Kidney glomerular epithelial cell (primary cell): ENCODE data around the gene FLNA.
"Not testable (repeated sequence)": the region's sequence is repeated elsewhere in the genome, so short reads cannot be mapped to it uniquely, and the experiment has no call there.

ENCODE experiments used
- DNase-seq: peaks from one replicate; lab custom pipeline; 2025; lab: John Stamatoyannopoulos, UW

The FLNA gene

GRCh38 chrX:154360155-154360713 is 14.2 kb downstream of the FLNA start:
- DNase-seq = no peak

GRCh38 chrX:154359362-154360154 is 14.9 kb downstream of the FLNA start:
- DNase-seq = no peak

GRCh38 chrX:154358829-154359228 is 15.6 kb downstream of the FLNA start:
- no peak for DNase-seq

GRCh38 chrX:154358011-154358410 is 16.4 kb downstream of the FLNA start:
- DNase-seq = no peak

- DNase-seq = no peak
Observed at GRCh38 chrX:154357205-154357604, 17.2 kb downstream of the FLNA start.

GRCh38 chrX:154356596-154356995 is 17.8 kb downstream of the FLNA start:
- no peak for DNase-seq

GRCh38 chrX:154355776-154356140 is 18.7 kb downstream of the FLNA start:
- DNase-seq = no peak

- DNase-seq = no peak
Observed at GRCh38 chrX:154355094-154355775, 19.2 kb downstream of the FLNA start.

GRCh38 chrX:154354516-154354915 is 19.9 kb downstream of the FLNA start:
- no peak for DNase-seq

GRCh38 chrX:154354013-154354412 is 20.4 kb downstream of the FLNA start:
- no peak for DNase-seq

GRCh38 chrX:154353172-154353843 is 21.1 kb downstream of the FLNA start:
- no peak for DNase-seq

GRCh38 chrX:154352466-154352865 is 22.0 kb downstream of the FLNA start:
- DNase-seq = no peak

- DNase-seq = no peak
Observed at GRCh38 chrX:154352012-154352401, 22.4 kb downstream of the FLNA start.

GRCh38 chrX:154351183-154352011 is 23.0 kb downstream of the FLNA start:
- no peak for DNase-seq

- DNase-seq = no peak
Observed at GRCh38 chrX:154350429-154351182, 23.8 kb downstream of the FLNA start.

GRCh38 chrX:154349979-154350378 is 24.5 kb downstream of the FLNA start:
- no peak for DNase-seq

- no peak for DNase-seq
Observed at GRCh38 chrX:154349359-154349935, 25.0 kb downstream of the FLNA start.

- DNase-seq = no peak
Observed at GRCh38 chrX:154348646-154349358, 25.6 kb downstream of the FLNA start.

GRCh38 chrX:154348114-154348531 is 26.3 kb downstream of the FLNA start:
- DNase-seq = no peak

GRCh38 chrX:154343620-154344019 is 30.8 kb downstream of the FLNA start:
- DNase-seq = not testable (repeated sequence)
